ENCODE results near the gene MMP27. TPM values are rescaled to one million over a fixed set of nuclear protein-coding genes. Genes with fewer than 3 reads are reported as not detected.

Gene MMP27
- total RNA-seq, 1 experiment from 2014 or later, result not detected

DNA sequence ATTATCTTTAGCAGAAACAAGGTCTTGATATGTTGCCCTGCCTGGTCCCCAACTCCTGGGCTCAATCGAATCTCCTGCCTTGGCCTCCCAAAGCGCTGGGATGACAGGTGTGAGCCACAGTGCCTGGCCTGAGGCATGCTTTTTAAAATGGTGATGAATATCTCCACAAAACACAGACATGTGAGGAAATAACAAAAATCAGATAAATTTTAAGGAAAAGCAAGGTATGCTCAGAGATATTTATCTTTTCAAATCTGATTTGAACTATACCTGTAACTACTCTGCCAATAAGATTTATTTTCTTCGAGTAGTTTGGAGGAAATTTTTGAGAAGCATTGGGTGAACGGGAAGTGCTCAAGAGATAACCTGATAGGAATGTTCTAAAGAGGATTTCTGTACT, 44.5 kb downstream of the MMP27 start:
- Histone ChIP-seq H3K27me3 (ENCODE audit: insufficient read depth, low read depth) (no peaks in the 10 kb centered on the region), H3K79me2 (ENCODE audit: low read depth) (no peaks in the 10 kb centered on the region), H3K9me2 (ENCODE audit: insufficient read depth) (no peaks in the 10 kb centered on the region), H3K36me3 (ENCODE audit: low read depth) (no peaks in the 10 kb centered on the region), H3K4me2 (no peak overlapping the region), H3F3A (ENCODE audit: insufficient read depth, low read depth) (no peaks in the 10 kb centered on the region), H2AFZ (no peak overlapping the region), H4K20me1 (ENCODE audit: insufficient read depth) (no peaks in the 10 kb centered on the region), H3K9me3 (ENCODE audit: insufficient read depth, low read depth) (0 out of 2 replicates have a peak, but pooled peaks cover 1% of the 10 kb centered on the region), H3K27ac (no peak overlapping the region), H3K4me3 (no peak overlapping the region), H3K4me1 (replicated peaks; ENCODE audit: insufficient read depth) (no peaks in the 10 kb centered on the region)
- DNase-seq, result no peak
- ChIA-PET CTCF (interaction anchor here (0.6 kb wide), 1 partner anchor 740 kb away, joined by 3 read pairs; no protein-coding TSS in a partner anchor), POLR2A (ENCODE audit: unreplicated experiment) (interaction anchor here (0.7 kb wide), 1 partner anchor 391 kb away, joined by 3 read pairs; no protein-coding TSS in a partner anchor)
- BruUV-seq (replicated peaks), result no TSS peak
- intact Hi-C loops (cut with micrococcal nuclease; ENCODE audit: unreplicated experiment), result loop anchor here (10.0 kb wide), 1 partner anchor 1206 kb away; no protein-coding TSS in a partner anchor
- TF ChIP-seq, protein P1, sequence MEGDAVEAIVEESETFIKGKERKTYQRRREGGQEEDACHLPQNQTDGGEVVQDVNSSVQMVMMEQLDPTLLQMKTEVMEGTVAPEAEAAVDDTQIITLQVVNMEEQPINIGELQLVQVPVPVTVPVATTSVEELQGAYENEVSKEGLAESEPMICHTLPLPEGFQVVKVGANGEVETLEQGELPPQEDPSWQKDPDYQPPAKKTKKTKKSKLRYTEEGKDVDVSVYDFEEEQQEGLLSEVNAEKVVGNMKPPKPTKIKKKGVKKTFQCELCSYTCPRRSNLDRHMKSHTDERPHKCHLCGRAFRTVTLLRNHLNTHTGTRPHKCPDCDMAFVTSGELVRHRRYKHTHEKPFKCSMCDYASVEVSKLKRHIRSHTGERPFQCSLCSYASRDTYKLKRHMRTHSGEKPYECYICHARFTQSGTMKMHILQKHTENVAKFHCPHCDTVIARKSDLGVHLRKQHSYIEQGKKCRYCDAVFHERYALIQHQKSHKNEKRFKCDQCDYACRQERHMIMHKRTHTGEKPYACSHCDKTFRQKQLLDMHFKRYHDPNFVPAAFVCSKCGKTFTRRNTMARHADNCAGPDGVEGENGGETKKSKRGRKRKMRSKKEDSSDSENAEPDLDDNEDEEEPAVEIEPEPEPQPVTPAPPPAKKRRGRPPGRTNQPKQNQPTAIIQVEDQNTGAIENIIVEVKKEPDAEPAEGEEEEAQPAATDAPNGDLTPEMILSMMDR (conservative IDR thresholded peaks at IDR 0.05), result no peak
- no peak for TF ChIP-seq EZH2 (IDR thresholded peaks at IDR 0.05; ENCODE audit: low read depth)

DNA sequence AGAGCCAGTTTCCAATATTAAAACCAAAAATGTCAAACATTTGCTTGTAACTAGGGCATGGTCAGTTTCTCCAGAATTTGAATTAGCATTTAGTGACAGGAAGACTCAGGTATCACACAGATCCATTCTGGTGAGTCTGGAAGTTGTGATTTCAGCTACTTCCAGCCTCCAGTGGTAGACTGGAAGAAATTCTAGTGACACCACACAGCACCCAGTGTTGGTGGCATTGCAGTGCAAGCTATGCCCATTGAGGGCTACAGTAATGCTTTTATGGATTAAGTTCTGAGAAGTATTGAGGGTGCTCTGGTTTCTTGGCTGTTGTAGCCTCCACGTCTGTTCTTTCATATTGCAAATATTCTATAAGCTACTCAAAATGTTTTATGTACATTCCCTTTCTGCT, 49.0 kb downstream of the MMP27 start:
- H3K4me3 ChIP-seq, result no peak overlapping the region
- H3K4me1 ChIP-seq (replicated peaks; ENCODE audit: insufficient read depth), result no peaks in the 10 kb centered on the region
- TF ChIP-seq, protein P1 (conservative IDR thresholded peaks at IDR 0.05), result no peak
- no peak for TF ChIP-seq EZH2 (IDR thresholded peaks at IDR 0.05; ENCODE audit: low read depth)
- DNase-seq, result no peak
- no peaks in the 10 kb centered on the region for H3K27me3 ChIP-seq (ENCODE audit: insufficient read depth, low read depth)
- H3K27ac ChIP-seq, result no peak overlapping the region
- H3K9me3 ChIP-seq (ENCODE audit: insufficient read depth, low read depth), result peaks cover 7% of the 10 kb centered on the region; the same call in 1 of the 2 replicates
- H2AFZ ChIP-seq, result no peak overlapping the region
- BruUV-seq (replicated peaks), result no TSS peak
- ChIA-PET POLR2A (ENCODE audit: unreplicated experiment) (no interaction called here), CTCF (no interaction called here)
- H3F3A ChIP-seq (ENCODE audit: insufficient read depth, low read depth), result peaks cover 7% of the 10 kb centered on the region; the same call in 1 of the 2 replicates
- no peaks in the 10 kb centered on the region for H3K79me2 ChIP-seq (ENCODE audit: low read depth)
- intact Hi-C loops (cut with micrococcal nuclease; ENCODE audit: unreplicated experiment), result no loop called here
- no peak overlapping the region for H3K4me2 ChIP-seq
- no peaks in the 10 kb centered on the region for H3K9me2 ChIP-seq (ENCODE audit: insufficient read depth)
- H4K20me1 ChIP-seq (ENCODE audit: insufficient read depth), result no peaks in the 10 kb centered on the region
- H3K36me3 ChIP-seq (ENCODE audit: low read depth), result no peaks in the 10 kb centered on the region

DNA sequence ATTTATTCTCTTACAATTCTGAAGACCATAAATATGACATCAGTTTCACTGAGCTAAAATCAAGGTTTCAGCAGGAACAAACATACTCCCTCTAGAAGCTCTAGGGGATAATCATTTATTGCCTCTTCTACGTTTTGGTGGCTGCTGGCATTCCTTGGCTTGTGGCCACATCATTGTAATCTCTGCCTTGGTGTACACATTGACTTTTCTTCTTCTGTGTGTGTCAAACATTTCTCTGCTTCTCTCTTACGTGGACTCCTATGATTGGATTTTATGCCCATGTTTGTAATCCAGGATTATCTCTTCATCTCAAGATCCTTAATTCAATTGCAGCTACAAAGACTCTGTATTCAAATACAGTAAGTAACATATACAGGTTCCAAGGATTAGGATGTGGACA, 50.0 kb downstream of the MMP27 start:
- DNase-seq, result no peak
- no peaks in the 10 kb centered on the region for H3K4me1 ChIP-seq (replicated peaks; ENCODE audit: insufficient read depth)
- H2AFZ ChIP-seq, result no peak overlapping the region
- no peaks in the 10 kb centered on the region for H3K9me2 ChIP-seq (ENCODE audit: insufficient read depth)
- H3F3A ChIP-seq (ENCODE audit: insufficient read depth, low read depth), result peaks cover 7% of the 10 kb centered on the region; the same call in 1 of the 2 replicates
- no peaks in the 10 kb centered on the region for H3K79me2 ChIP-seq (ENCODE audit: low read depth)
- no peak overlapping the region for H3K27ac ChIP-seq
- H3K4me2 ChIP-seq, result no peak overlapping the region
- H3K9me3 ChIP-seq (ENCODE audit: insufficient read depth, low read depth), result peaks cover 7% of the 10 kb centered on the region; the same call in 1 of the 2 replicates
- CTCF ChIA-PET, result no interaction called here
- H3K27me3 ChIP-seq (ENCODE audit: insufficient read depth, low read depth), result no peaks in the 10 kb centered on the region
- POLR2A ChIA-PET (ENCODE audit: unreplicated experiment), result interaction anchor here (0.7 kb wide), 1 partner anchor 11 kb away, joined by 8 read pairs; no protein-coding TSS in a partner anchor
- H3K4me3 ChIP-seq, result no peak overlapping the region
- no TSS peak for BruUV-seq (replicated peaks)
- intact Hi-C loops (cut with micrococcal nuclease; ENCODE audit: unreplicated experiment), result no loop called here
- H4K20me1 ChIP-seq (ENCODE audit: insufficient read depth), result no peaks in the 10 kb centered on the region
- no peaks in the 10 kb centered on the region for H3K36me3 ChIP-seq (ENCODE audit: low read depth)
- TF ChIP-seq EZH2 (IDR thresholded peaks at IDR 0.05; ENCODE audit: low read depth), result no peak
- TF ChIP-seq, protein P1 (conservative IDR thresholded peaks at IDR 0.05), result no peak
